HG03135 (cell line): ENCODE measurements around the gene IQSEC1.
A peak's percentile ranks its signal among the peaks of the same experiment; 100 is the strongest.

Experiments used
- ATAC-seq: cut with Tn5 transposase; IDR thresholded peaks from one replicate; pipeline ENCODE4 v1.9.1; 2021; ENCODE audit warnings: mild to moderate bottlenecking, moderate library complexity; ENCODE audit not compliant: unreplicated experiment

The IQSEC1 gene

DNA sequence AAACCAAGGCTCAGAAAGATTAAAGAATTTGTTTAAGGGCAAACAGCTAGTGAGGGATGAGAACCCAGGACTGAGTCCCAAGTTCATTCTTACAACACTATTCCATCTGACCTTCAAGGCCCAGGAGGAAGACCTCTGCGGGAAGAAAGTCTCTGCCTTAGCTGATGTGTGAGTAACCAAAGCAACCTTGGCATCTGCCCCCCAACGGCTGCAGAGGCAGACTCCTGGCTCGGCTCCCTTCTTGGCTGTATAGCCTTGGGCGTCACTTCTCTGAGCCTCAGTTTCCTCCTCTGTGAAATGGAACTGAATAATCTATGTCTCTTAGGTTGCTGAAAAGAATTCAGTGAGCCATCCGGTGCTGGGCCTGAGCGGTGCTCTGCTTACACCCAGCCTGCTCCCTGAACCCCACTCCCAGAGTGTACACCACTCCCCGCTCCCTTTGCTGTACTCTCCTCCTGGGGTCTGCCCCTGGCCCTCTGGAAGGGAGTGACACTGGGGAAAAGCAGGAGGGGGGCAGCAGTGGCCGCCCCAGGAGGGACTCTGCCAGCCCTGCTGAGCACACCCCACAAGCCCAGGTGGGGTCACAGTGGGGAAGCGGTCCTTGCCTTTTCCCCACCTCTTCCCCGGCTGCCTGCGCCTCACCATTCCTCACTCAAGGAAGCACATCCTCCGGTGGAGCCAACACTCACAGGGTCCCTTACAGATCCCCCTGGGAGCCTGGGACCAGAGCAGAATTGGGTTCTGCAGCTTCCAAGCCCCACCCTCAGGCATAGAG is 97.3 kb downstream of the IQSEC1 start:
- no peak for ATAC-seq

- no peak for ATAC-seq
Observed at GRCh38 chr3:12974819-12975218, 98.4 kb downstream of the IQSEC1 start.

- ATAC-seq = no peak
Observed at GRCh38 chr3:12974334-12974733, 98.9 kb downstream of the IQSEC1 start.

DNA sequence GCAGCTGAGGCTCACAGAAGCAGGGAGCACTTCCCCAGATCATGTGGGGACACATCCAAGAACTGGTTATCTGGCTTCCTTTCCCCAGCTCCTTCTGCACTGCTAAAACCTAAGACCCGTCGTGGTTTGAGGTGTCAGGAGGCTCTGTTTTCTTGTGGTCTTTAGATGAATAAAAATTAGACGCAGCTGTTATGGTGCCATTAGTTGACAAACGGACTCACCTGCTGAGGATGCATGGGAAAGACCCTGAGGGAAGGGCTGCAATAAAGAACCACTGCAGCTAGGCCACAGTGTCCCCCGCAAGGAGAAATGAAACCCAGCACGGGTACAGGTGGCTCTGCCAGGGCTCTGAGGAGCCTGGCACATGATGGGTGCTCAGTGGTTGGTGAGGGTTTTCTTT is 99.4 kb downstream of the IQSEC1 start:
- ATAC-seq = no peak

DNA sequence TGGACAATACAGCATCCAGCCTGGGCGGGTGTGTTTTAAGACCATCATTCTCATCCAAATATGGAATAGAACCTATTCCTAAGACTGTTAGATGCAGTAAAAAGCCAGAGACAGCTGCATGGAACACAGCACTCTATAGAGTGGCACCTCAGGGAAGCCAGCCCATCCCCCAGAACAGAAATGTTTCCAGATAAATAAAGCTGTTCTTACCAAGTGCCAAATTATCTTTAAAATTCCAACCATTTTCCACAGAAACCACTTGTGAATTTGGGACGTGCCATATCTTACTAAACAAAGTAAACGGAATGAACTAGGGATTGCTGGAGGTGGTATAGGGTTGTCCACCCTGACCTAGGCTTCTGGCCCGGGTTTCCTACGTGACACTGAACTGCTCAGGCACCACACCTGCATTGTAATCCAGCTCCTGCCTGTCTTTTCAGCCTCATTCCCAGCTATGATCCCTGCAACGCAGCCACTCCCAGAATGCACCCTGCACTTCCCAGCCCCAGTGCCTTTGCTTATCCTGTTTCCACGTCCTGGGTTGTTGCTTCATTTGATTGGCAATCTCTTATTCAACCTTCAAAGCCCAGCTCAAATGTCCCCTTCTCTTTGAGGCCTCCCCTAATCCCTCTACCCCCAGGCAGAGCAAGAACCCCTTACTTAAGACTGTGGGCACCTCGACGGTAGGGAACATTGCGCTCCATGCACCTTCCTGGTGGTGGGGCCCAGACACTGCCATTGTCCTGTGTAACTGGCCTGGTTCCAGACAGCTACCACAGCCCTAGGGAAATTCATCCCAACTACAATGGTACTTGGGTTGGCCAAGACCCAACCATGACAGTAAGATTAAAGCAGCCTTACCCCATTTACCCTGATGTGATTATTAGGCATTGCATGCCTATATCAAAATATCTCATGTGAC is 100.2 kb downstream of the IQSEC1 start:
- ATAC-seq = no peak

GRCh38 chr3:12972043-12972442 is 101.2 kb downstream of the IQSEC1 start:
- ATAC-seq = no peak

DNA sequence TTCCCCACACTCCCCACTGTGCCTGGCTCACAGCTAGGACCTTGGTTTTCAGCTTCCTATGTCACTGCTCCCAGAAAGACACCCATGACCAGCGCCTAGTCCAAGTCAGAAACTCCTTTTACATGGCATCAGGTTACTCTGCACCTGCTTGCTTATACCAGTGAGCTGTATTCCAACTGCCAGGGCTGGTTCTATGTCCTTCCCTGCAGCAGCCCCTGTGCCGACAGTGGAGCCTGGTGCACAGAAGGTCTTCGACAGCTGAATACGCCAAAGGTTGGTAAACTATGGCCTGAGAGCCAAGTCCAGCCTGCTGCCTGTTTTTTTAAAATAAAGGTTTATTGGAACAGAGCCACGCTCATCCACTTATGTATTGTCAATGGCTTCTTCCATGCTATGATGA is 102.5 kb downstream of the IQSEC1 start:
- ATAC-seq = no peak

DNA sequence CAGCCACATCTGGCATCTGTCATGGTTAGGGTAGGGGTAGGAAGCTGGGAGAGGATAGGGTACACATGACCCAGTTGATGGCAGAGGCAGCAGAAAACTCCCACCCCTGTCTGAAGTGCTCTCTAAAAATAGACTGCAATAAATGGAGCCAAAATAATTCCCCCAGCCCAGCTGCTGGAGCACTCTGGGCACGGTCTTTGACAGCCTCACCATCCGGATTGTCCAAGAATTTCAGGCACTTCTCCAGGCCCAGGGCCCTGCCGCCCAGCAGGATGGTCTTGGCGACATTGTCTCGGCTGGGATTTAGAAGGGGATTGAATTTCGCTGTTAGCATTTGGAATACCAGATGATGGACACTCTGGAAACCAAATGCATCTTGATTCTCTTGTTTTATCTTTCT is 103.7 kb downstream of the IQSEC1 start:
- ATAC-seq = no peak

DNA sequence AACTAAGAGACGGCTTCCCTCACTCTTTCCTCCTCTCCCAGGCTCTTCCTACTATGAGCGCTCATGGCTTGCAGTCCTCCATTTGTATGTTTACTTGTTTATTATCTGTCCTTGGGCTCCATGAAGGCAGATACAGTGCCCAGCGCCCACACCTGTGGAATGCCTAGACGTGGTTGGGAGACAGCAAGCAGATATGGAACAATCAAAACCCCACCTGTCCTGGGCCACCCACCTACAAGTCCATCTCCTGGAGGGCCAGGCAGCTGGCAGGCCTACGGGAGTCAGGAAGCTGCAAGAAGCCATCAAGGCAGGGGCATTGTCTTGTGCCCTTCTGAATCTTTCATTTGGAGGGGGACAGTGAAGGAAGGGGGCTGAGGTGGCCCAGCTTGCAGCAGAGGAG is 104.7 kb downstream of the IQSEC1 start:
- ATAC-seq = no peak

- peak; percentile 74 for ATAC-seq
Observed at GRCh38 chr3:12967606-12968351, 105.5 kb downstream of the IQSEC1 start.

DNA sequence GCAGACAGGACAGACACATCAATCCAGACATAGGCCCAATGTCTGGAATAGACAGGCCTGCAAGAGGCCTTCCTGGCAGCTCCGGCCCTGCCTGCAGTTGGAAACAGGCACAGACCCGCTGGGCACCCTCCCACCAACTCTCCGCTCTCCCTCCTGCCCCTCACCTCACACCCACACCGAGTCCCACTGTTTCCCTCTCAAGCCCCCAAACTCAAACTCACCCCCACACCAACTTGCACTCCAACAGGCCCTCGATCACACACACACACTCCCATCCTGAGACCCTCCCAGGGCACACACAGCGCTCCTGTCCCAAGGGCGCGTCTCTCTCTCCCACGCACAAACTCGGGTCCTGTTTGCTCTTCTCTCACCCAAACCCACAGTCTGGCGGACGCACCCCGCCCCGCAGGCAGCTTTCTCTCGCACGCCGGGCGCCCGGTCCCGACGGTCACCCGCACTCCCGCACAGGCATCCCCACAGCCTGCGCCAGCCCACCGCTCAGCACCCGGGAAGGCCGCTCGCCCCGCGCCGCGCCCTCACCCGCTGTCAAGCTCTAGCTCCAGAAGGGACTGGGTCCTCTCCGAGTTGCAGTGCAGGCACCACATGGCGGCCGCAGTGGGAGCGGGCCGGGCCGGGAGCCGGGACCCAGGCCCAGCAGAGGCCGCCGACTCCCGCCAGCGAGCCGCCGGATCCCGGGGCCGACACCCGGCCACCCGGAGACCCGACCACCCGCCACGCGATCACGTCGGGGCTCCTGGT is 106.2 kb downstream of the IQSEC1 start:
- peak; percentile 14 for ATAC-seq

DNA sequence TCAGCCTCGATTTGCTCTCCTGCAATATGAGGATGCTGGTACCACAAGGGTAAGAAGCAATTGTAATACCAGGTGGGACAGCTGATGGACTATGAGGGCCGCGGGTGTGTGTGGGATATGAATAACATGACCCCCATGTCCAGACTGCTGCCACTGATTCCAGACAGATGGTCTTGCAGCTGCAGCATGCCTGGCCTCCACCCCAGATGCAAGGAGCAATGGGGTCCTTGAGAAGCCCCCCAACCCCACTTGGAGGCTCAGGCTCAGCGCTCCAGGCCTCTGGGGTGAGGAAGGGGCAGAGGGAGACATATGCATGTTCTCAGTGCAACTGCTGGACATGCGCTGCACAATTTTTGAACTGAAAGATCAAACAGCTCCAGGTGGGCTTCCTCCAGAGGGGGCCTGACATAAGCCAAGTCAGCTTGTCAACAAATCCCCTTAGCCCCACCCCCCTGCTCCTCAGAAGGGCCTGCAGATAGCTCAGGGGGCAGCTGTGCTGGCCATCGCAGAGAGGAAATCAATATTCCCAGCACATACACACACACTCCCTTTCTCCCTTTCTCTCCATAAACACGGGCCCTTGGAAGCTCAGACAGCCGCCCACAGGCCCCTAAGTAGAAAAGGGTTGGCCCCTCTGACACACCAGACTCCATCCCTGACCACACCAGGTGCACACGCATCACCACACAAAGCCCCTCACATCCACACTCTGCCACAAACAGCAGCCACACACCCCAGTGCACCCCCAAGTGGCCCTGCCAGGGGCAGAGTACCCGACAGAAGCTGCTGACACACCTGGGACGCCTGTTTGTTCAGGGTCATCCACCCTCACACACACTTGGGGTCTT is 107.0 kb downstream of the IQSEC1 start:
- no peak for ATAC-seq

DNA sequence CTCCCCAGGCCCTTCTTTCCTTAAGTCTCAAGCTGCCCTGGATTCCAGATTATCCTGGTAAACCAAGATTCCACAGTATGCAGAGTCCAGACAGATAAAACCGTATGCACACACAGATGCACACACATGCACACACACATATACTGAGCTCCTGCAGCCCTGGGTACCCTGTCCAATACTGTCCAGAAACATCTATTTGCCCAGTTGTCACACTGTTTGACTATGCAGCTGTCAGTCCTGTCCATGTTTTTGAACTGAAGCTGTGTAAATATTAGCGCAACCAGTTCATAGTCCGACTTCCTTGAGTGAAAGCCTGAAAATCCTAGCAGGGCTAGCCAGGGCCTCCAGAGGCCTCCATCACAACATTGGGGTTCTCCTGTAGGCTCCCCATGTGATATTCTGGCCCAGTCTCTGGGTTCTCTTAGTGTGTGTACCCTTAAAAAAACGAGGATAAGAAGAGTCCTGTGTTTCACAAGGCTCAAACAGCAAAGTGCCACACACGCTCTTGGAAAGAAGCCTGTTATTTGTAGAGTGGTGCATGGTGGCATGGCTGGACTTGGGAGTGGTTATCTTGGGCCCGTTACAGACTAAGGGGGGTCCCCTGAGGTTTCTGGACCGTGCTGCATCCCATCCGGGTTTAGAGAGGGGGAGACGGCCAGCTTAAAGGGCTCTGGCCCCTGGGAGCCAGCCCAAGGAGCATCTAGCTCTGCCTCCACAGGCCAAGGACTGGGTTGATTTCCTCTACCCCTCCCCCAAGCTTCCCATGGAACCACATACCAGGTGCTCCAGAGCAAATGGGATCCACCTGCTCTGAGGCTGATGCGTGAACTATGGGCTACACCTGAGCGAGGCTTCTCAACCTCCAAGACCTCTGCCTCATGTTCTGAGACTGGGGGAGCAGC is 108.3 kb downstream of the IQSEC1 start:
- ATAC-seq = no peak

- ATAC-seq = no peak
Observed at GRCh38 chr3:12963922-12964701, 109.1 kb downstream of the IQSEC1 start.

DNA sequence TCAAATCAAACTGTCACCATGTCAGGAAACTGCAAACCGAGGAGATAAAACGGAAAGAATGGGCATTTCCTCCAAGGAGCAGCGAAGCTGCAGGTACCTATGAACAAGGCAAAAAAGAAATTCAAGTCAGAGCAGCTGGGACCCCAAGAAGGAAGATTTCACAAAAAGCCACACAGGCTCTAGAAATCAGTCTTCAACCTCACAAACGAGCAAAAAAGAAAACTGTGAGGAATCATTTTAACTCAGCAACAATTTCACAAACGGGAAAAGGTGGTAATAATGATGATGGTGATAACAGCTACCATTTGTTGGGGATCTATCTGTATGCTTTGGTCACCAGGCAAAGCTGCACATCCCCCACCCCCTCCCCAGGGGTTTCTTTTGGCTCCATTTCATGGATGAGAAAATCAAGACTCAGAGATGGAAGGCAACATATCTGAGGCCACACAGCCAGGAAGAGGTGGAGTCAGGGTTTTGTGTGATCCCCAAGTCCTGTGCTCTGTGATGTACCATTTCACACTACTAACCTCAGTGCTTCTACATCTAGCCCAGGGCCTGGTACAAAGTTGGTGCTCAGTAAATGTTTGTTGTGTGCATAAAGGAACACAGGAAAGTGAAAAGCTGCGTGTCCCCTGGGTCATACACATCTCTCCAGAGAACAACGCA is 109.9 kb downstream of the IQSEC1 start:
- no peak for ATAC-seq

DNA sequence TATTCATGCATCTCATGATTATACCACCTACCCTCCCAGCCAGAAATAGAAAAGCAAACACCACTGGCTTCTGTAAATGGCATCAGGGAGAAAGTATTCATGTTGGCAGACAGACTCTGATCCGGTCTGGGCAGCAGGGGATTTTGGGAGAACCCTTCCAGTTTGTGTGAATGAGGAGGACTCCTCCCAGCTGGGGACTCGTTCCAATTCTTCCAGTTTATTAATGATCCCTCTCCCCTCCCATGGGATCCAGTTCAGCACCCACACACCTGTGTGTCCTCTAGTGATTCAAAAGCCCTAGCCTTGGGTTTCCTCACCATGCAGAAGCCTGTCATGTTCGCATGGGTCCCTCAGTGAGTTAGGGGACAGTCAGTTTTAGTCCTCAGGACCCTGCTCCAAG is 110.9 kb downstream of the IQSEC1 start:
- no peak for ATAC-seq

GRCh38 chr3:12961697-12962036 is 111.6 kb downstream of the IQSEC1 start:
- ATAC-seq = no peak
